ENCODE results near the gene RASSF10.
A peak's percentile ranks its signal among the peaks of the same experiment; 100 is the strongest.

Gene RASSF10

DNA sequence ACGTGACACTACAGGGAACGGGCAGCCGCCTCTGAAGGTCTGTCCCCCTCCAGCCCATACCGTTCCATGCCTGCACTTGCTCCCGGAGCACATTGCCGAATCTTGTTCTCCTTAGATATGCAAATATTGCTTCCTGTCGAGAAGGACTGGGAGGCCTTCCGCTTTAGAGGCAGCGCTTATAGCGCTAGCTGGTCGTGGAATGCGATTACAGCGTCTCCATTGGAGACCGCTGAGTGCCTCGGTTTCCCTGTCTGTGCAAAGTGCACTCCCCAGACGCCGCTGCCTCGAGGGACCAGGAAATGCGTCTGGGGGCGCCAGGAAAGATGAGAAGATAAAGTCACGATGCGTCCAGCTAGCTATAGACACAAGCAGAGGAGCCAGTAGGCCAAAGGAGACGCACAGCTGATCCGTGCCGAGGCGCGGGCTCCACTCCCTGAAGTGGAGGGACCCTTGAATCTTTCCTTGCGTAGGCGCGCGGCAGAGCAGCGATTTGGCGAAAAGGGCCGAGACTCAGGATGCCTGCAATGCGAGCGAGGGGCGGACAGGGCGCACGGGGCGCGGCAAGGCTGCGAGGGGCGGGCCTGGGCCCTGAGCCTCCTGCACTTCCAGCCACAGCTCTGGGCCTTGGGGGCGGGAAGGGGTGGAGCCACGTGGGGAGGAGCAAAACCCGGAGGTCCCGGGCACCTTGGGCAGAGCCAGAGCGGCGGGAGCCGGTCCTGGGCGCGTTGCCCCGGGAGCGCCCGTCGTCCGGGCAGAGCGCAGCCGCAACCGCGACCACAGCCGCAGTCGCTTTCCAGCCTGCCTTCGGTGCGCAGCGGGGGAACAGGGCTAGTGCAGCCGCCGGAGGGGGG, at the start of gene RASSF10:
Gene RASSF10, plus strand, starts transcription at position 692 of the 851 bp plus-strand sequence. CDS start 261 bp downstream, outside the sequence.
- DNase-seq (ENCODE audit: low spot score) = peak; percentile 43

DNA sequence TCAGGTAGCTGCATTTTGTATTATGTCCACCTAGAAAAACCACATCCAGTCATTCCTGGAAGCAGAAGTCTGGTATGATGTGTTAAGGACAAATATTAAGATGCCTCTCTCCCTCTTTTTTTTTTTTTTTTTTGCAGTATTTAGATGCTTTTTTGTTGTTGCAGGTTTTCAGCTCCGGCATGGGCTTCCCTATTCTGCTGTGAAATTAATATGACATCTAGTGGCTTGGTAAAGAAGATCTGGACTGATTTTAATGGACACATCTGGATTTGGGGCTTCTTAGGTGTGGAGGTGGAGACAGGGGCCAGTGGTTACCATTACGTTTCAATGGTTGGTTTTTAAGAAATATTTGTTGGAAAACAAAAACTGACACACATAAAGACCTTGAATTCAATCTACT, 47.5 kb upstream of the RASSF10 start:
- DNase-seq (ENCODE audit: low spot score) = no peak

DNA sequence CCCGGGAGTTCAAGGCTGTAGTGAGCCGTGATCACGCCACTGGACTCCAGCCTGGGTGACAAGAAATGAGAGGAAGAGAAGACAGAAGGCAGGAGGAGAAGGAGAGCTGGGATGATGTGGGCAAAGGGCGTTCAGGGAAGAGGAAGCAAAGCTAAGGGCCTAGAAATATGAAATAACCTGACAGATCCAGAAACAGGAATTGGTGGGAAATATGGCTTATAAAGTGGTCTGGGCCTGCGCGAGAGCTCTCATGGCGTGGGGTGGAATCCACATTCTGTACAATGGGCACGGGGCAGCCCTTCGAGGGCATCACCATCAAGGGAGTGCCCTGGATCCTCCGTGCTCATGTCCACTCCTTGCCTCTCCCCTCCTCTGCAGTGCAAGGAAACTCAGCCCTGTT, 46.8 kb upstream of the RASSF10 start:
- no peak for DNase-seq (ENCODE audit: low spot score)

DNA sequence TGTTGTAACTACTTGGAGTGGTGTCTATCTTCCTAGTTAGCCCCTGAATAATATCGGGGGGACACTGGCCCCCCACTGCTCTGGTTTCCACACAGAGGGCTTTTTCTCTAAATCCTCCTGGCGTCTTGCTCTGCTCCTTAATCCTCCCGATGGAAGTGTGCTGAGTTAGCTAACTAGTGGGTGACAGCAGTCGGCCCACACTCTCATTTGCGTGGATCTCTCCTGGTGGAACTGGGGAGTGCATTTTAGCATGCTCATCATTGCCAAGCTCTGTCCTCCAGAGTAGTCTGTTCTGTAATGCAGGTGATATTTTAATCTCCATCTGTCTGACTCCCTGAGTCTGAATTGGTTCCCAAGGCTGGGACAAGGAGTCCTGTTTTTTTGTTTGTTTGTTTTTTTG, 46.1 kb upstream of the RASSF10 start:
- no peak for DNase-seq (ENCODE audit: low spot score)

DNA sequence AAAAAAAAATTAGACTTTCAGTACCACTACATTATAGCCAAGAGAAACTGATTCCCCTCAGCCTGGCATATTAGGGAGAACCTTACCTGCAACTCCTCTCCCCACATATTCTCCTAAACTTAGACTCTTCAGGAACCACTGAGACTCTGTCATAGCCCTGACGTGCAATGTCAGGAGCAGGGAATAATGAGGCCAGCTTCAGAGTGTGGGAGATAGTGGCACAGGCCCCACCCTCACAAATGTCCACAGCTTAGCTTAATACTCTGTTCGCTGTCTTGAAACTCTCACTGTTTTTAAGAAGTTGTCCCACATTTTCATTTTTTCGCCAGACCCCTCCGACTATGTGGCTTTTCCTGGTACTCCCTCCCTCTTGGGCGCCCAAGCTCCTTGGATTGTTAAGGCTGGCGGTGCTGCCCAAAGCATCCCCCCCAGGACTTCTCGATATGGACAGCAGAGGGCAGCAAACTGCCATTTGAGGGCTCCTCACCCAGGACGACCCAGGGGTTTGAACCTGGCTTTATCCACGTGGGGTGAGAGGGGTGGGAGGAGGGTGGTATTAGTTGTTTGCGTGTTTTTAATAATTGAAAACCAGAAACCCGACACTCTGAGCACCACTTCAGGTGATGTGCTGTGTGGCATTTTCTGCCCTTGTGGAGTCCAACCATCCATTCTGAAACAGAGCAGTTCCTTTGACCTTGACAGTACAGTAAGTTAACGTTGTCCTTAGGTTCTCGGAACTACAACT, 45.2 kb upstream of the RASSF10 start:
- peak; percentile 90 for DNase-seq (ENCODE audit: low spot score)

DNA sequence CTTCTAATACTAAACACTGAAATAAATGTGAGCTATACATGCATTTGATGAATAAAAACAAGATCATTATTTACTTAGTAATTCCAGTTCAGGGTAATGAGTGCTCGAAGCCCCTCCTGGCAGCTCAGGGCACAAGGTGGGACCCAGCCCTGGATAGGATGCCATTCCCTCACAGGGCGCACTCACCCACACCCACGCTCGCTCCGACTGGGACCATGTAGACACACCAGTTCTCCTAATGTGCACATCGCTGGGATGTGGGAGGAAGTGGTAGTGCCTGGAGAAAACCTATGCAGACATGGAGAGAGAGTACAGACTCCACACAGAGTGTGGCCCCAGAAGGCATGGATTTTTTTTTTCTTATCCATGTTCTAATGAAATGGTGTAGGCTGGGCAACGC, 44.5 kb upstream of the RASSF10 start:
- no peak for DNase-seq (ENCODE audit: low spot score)

DNA sequence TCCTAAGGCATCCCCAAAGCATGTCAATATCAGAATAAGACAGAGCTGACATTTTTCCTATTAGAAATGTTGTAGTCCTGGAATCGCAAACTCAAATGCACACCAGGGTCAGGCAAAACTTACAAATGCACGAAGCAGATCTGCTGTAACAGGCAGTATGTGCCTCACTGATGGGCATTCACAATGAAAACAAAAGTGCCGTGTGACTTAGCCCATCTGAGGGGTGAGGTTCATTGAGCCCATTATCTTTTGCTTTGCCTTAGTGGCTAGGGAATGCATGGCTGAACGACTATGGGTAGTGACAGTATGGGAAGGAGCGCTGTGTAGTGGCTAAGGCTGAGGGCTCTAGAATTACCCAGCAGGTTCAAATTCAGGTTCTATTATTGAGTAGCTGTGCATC, 43.1 kb upstream of the RASSF10 start:
- DNase-seq (ENCODE audit: low spot score) = no peak

DNA sequence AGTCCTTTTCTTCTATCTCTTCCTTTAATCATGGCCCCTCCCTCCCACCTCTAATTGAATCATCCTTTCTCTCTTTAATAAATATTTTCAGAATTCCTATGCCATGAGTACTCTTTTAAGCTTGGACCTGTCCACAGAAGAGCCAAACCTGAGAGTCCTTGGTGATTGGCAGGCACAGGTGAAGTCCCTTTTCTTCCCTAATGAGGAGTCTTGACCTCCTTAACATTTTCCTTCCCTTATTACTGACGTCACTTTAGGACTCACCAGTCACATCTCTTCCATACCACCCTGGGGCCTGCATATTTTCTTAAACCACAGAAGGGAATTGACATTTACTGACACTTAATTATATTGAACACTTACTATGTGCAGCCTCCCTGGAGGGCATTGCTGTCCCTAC, 41.0 kb upstream of the RASSF10 start:
- DNase-seq (ENCODE audit: low spot score) = no peak

DNA sequence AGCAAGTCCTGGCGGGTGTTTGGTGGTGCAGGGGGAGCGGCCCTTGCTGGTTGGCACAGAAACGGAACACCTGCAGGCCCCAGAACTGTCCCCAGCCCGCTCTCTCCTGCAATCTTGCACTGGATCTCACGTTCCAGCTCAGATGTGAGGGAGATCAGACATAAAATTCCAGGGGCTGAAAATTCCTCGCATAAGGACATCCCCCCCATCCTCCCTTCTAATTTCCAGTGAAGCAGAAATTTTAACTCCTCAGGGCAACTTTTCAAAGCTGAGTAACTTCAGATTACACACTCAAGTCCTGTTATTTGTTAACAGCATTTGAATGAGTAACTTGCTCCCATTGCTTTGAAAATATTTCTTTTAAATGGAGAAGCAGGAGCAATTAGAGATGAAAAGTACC, 40.3 kb upstream of the RASSF10 start:
- no peak for DNase-seq (ENCODE audit: low spot score)

DNA sequence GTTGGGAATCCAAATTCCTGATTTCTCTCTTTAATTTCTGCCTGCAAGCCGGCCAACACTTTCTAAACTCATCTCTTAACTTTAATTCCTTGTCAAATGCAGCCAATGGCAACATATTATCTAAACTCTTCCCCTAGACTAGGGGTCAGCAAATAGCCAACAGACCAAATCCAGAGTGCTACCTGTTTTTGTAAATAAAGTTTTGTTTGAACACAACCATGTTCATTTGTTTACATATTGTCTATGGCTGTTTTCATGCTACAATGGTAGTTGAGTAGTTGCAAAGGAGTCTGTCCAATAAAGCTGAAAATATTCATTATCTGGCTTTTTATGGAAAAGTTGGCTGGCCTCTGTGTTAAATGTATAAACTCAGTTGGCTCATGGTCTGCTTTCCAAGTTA, 37.2 kb upstream of the RASSF10 start:
- no peak for DNase-seq (ENCODE audit: low spot score)

DNA sequence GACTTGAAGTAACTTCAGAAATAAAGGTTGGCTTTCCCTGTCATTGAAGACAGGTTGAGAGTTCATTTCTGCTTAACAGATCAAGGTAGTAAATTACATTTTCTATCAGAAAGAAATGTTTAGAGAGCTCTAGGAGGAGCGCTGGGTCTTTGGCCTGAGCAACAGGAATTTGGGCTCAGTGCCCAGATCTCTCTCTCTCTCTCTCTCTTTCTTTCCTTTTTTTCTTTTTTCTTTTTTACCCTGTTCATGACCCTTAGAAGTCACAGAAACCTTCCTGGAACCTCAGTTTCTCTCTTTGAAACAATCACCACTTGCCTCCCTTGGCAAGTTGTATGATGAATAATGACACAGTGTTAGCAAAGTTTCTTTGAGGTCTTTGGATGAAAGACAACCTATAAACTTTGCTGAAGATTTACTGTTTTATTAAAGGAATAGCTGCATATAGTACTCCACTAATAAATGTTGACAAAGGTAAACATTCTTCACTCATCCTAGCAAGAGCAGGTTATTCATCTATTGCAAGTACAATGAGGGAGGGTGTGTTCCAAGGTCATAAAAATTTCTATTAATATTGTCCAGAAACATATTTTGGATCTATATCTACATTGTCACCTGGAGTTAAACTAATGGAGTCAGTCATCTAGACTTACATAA, 35.5 kb upstream of the RASSF10 start:
- DNase-seq (ENCODE audit: low spot score) = no peak

DNA sequence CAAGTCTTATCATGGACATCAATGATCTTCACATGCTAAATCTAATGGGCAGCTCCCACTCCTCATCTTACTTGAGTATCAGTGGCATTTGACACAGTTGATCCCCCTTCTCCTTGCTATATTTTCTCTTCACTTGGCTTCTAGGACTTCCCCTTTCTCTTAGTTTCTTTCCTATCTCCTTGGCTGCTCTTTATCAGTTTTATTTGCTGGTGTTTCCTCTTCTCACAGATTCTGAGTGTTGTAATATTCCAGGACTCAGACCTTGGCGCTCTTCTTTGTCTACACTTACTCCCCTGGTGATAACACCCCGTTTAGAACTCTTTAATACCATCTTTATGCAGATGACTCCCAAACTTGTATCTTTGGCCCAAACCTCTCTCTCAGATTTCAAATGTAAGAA, 33.9 kb upstream of the RASSF10 start:
- no peak for DNase-seq (ENCODE audit: low spot score)

DNA sequence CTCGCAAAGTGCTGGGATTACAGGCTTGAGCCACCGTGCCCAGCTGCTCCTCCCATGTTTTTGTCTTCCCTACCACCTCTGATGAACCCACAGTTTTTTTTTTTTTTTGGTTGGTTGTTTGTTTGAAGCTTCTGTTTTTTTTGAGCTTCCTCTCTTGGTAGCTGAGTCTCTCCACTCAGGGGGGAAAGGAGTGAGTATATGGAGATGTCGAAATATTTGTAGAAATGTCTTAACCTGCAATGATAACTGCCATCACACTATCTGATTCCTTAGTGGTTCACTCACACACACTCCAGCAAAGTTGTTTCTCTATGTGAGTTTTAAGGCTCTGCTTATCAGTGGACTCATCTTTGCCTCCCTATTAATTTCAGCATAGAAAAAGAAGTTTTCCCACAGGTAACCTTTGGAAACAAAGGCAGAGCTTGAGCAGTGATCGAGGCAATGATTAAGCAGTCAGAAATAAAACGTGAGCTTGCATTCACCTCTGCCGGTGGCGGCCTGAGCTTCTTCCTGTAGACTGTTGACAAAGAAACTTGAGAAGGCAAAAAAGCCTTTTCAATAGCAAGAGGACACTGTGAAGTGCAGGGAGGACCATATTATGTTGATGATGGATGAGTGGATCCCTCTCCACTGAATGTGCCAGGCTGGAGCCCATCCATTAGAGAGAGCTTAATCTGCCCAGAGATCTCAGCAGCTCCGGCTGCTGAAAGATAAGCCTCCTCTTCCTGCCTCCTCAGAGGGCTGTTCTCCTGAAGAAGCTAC, 29.0 kb upstream of the RASSF10 start:
- no peak for DNase-seq (ENCODE audit: low spot score)

DNA sequence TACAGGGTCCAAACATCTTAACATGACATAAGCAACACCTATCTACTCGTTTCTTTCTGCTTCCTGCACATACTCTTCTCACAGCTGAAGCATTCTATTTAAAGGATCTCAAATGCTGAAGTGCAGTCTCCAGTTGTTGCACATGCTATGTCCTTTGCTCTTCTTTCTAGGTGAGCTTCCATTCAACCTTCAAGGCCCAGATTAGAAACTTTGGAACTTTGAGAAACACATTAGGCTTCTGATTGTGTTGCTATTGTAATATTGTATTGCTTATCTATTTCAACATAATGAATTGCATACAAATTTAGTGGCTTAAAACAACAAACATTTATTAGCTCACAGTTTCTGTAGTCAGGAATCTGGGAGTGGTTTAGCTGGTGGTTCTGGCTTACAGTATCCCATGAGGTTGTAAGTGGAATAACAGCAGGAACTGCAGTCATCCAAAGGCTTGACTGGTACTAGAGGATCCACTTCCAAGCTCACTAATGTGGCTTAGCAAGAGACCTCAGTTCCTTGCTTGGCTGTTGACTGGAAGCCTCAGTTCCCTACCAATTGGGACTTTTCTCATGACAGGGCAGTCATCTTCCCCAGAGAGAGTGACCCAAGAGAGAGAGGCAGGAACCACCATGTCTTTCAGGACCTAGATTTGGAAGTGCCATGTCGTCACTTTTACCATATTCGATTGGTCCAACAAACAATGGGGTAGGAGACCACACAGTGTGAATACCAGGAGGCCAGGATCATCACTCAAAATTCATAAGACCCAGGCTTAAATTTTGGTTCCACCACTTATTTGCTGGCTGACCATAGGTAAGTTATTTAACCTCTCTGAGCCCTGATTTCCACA, 27.2 kb upstream of the RASSF10 start:
- DNase-seq (ENCODE audit: low spot score) = no peak

DNA sequence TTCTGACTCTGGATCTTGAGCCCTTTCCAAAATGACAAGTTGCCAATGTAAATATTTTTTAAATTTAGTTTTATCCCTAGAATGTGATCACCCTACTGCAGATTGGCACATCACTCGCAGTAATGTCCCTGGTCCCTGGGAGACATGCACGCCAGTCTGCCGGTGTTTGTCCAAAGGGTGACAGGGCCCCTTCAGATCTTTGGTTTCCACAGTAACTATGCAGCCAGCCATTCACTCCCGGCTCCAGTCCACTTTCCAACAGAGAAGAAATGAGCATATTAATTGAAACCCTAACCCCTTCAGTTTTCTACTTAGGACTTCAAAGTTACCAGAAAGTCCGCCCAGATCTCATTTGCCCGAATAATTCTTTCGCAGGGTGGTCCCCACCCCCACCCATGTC, 25.8 kb upstream of the RASSF10 start:
- DNase-seq (ENCODE audit: low spot score) = no peak

DNA sequence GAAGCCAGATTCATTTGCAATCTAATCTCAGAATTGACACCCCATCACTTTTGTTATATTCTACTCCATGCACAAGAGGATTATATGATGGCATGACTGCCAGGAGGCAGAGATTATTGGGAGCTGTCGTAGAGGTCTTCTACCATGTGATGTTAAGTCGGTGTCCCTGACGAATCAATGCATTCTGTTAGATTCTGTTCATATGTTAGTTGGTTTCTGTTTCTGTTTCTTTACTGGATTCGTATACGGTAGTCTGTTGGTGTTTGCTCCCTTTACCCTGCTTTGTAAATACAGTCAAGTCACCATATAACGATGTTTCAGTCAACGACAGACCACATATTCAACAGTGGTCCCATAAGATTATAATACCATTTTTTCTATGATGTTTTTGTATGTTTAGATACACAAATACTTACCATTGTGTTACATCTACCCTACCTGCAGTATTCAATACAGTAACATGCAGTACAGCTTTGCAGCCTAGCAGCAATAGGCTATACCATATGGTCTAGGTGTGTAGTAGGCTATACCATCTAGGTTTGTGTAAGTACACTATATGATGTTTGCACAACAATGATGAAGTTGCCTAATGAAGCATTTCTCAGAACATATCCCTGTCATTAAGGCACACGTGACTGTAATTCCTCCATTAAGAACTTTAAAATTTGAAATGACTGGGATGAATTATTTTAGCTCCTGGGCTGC, 22.8 kb upstream of the RASSF10 start:
- no peak for DNase-seq (ENCODE audit: low spot score)

DNA sequence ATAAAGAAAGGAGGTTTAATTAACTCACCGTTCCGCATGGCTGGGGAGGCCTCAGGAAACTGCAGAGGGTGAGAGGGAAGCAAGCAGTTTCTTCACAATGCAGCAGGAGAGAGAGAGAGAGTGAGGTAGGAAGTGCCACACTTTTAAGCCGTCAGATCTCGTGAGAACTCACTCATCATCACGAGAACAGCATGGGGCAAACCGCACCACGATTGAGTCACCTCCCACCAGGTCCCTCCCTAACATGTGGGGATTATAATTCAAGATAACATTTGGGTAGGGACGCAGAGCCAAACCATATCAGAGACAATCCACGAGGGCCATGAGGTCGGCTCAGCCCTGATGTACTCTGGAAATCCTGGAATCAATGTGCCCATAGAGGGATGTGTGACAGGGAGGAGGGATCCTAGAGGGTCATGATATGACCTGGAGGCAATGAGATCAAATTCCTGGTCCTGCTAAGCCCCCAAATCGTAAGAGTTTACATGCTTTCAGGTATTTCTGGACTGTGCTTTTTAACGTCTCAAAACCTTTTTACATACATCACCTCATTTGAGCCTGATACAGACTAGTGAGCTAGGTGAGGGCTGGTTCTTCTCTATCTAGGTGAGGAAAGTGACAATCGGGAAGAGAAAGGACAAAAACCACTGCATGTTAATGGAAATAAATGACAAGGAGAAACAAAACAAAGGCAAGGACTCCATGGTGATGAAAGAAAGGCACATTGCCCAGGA, 19.5 kb upstream of the RASSF10 start:
- DNase-seq (ENCODE audit: low spot score) = no peak

DNA sequence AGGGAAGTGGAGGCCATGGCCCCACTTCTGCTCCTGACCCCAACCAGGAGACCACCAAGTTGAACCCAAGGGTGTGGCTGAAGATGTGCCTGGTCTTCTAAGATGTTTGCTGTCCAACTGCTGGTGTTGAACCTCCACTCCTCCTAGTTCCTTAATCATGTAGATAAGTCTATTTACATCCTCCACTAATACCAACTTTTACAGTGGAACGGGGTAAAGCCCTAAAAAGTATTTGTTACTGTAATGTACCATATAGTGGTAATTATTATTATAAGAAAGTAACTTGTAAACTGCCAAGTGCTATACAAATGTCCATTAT, 19.0 kb upstream of the RASSF10 start:
- no peak for DNase-seq (ENCODE audit: low spot score)

DNA sequence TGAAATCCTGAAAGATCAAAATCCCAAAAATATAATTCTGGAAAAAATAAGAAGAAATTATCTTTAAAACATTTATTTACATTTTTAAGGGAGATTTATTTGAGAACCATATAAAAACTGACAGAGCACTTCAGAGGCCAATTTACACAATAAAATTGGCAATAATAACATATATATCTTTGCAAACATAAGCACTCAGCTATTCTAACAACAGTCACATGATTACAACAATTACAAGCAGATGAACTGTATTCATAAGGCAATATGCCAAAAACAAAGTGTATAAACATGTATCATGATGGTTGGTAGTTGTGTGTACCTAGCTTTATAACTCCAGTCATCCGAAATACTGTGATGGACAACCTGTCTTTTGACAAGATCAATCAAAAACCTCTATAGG, 17.7 kb upstream of the RASSF10 start:
- DNase-seq (ENCODE audit: low spot score) = no peak

DNA sequence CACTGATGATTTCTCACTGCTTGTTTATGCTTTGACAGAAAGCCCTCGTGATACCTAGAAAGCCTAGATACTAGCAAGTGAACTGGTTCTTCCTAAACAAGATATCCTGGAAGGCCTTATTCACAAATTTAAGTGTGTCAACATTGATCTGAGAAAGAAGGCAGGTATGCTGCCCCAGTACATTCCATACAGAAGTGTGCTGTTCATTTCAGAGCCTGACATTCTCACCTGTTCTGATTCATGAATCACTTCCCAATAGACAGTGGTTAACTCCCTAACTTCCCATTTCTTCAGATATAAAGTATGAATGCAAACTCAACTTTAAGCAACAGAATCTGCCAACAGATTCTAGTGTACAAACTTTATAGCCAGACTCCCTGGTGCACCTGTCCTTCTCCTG, 15.5 kb upstream of the RASSF10 start:
- DNase-seq (ENCODE audit: low spot score) = no peak
